Activated T-cell treated with anti-CD3 and anti-CD28 coated beads for 24 hours (primary cell): ENCODE results near the gene NEK10.
A peak's percentile ranks its signal among the peaks of the same experiment; 100 is the strongest.

Source experiments
- DNase-seq: peaks from one replicate; pipeline ENCODE4 v3.0.0-alpha.2; 2020; ENCODE audit warnings: low read depth

Gene NEK10

DNA sequence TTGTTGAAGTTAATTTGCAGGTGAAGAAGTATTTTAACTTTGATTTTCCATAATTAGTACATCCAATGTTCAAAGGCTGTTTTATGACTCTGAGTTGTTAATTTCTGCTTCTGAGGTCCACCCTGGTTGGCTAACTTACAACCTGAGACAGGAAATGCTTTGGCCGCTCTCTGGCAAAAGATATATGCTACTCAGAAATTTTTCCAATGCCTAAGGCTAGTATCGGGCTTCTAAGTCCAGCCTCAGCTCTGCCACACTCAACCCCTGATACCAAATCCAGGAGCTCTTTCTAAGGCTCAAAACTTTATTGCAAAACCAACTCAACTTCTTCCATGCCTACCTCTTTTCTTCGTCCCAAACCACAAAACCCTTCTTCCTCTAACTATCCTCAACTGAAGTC is 192.9 kb downstream of the NEK10 start:
- DNase-seq = no peak

- no peak for DNase-seq
These were observed 194.7 kb downstream of the NEK10 start for GRCh38 chr3:27174530-27174929.

DNA sequence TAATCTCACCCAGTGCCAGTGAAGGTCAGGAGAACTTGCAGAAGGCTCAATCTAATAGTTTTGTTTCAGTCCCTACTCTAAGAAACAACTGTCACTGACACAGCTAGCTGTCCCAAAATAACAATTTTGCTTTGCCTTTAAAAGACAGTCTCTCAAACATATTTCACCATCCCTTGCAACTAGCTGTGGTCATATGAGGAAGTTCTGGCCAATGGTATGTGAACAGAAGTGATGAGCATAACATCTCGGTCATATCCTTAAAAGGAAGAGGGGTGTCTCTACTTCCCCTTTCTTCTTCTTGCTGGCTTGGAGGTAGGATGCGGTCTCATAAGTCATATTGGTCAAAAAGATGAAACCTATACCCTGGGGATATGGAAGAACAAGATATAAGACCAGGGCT is 198.1 kb downstream of the NEK10 start:
- no peak for DNase-seq

DNA sequence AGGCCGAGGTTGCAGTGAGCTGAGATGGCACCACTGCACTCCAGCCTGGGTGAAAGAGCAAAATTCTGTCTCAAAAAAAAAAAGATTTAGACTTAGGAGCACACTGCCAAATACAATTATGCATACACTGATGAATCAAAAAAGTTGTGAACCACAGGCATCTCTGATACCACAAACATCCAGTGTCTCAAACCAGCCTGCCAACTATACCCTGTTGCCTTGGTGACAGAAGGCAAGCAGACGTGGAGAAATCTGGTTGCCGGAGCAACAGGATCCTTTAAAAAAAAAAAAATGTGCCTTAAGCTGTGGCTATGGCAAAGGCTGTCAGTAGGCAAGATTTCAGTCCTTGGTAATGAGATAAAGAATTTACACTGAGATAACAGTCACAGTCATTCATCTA is 202.3 kb downstream of the NEK10 start:
- no peak for DNase-seq

- DNase-seq = no peak
These were observed 203.9 kb downstream of the NEK10 start for GRCh38 chr3:27165321-27165721.

DNA sequence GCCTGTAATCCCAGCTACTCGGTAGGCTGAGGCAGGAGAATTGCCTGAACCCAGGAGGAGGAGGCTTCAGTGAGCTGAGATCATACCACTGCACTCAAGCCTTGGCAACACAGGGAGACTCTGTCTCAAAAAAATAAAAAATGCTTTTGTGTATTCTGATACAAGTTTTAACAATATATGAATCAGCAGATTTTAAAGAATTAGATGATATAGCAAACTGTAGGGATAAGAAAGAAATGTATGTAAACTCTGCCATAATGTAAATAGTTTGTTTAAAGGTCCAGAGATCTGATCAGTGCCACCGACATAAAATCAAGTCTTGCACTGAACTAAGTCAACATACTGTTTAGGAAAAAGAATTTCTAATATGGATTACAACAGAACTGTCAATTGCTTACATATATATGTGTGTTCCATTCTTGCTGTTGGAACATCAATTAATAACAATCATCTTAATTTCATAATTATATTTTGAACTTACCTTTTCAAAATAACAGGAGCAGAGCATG is 208.3 kb downstream of the NEK10 start:
- no peak for DNase-seq

DNA sequence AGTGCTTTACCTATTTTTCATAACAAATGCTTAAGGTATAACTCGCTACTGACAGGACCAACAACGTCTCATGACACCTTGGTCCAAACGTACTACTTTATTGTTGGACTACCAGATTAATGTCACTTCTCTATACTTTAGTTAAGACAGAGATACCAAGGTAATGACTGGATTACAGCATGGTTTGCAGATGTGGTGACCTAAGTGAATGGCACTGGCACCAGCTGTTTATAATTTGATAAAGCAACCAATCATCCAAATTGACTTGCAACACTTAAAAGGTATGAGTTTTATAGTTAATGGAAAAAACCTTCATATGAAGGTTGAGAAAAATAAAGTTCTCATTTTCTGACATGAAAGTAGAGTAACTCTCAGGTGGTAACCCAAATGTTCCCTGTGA is 209.0 kb downstream of the NEK10 start:
- DNase-seq = no peak

DNA sequence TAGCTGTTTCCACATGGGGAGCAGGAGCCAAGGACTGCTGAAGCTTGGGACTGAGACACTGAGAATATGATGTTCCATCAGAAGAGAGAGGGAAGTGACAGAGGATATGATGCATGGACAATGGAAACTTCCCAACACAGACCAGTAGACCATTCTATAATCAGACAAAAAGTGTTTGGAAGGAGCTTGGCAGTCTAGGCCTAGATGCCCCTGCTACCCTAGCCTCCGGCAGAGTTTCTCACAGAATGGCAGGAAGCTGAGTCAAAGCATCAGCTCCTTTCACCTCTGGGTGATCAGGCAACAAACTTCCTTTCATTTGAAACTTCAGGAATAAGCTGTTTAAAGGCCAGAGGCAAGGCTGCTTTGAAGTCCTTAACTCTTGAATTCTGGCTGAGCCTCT is 222.0 kb downstream of the NEK10 start:
- no peak for DNase-seq

- DNase-seq = no peak
These were observed 222.4 kb downstream of the NEK10 start for GRCh38 chr3:27146786-27147185.

DNA sequence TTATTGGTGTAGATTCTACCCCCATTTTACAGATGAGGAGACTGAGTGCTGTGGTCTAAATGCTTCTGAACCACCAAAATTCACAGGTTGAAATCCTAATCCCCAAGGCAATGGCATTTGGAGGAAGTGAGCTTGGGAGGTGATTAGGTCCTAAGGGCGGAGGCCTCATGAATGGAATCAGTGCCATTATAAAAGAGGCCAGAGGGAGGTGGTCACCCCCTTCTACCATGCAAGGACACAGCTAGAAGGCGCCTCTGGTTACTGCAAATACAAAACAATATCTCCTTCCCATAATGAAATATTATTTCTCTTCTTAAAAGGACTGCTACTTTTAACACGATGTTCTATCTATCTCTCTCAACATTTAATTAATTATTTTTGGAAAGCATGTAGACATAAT is 223.5 kb downstream of the NEK10 start:
- DNase-seq = no peak

- DNase-seq = no peak
These were observed 227.5 kb downstream of the NEK10 start for GRCh38 chr3:27141668-27142067.

DNA sequence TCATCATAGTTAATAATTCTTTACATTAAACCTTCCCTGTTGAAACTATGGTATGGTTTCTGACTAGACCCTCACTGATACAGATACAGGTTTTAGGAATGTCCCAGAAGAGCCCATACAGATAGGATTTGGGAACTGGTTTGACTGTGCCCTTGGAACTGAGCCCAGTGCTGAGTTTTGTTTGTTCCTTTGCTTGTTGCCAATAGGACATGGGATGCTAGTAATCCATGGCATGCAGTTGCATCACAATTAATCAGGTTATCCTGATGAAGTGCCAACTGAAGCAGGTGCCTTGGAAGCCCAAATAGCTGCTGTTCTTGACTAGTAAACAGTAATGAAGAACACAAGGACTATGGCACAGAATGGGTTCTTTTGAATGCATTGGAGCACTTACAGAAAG is 230.6 kb downstream of the NEK10 start:
- DNase-seq = no peak

DNA sequence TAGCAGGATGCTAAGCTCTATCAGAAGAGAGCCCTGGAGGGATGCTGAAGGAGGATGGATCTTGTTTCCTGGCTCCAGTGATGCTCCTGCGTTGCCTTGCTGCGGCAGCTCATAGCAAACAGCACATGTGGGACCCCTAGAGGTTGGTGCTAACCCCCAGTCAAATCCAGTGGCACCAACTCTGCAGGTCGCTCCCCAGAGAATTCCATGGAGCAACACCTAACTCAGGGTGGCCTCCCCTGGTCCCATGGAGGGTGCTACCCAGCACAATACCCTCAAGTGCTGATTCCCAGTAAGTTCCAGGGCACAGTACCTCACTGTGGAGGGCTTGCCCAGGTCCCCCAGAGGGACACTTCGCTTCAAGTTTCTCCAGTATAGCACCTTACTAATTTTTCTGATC is 231.2 kb downstream of the NEK10 start:
- no peak for DNase-seq

GRCh38 chr3:27134171-27134796 is 234.9 kb downstream of the NEK10 start:
- peak; percentile 42 for DNase-seq

- no peak for DNase-seq
These were observed 236.1 kb downstream of the NEK10 start for GRCh38 chr3:27133060-27133459.

DNA sequence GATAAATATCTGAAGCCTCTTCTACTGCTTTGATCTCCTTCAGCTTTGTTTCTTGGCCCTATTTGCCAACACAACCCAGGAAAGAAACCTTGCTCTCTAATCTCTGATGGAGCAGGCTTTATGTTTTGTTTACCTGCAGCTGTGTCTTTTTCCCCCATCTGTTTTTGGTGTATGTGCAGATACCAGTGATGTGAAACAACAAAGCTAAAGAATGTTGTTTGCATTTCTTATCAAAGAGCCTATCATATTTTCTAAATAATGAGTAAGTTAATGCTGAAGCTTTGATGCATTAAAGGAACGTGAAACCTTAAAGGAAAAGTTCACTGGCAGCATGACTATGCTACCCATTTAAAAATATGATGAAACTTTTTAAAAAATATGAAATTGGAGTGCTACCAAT is 238.4 kb downstream of the NEK10 start:
- DNase-seq = no peak

- no peak for DNase-seq
These were observed 241.3 kb downstream of the NEK10 start for GRCh38 chr3:27127879-27128278.

DNA sequence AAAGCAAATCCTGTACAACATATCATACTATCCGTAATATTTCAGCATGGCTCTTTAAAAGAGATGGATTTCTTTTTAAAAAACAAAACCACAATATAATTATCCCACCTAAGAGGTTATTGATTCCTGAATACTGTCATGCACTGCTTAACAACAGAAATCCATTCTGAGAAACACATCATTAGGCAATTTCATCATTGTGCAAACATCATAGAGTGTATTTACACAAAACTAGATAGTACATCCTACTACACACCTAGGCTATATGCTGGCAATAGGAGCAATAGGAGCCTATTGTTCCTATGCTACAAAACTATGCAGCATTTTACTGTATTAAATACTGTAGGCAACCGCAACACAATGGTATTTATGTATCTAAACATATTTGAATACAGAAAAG is 242.0 kb downstream of the NEK10 start:
- no peak for DNase-seq

- no peak for DNase-seq
These were observed 243.2 kb downstream of the NEK10 start for GRCh38 chr3:27125821-27126501.

DNA sequence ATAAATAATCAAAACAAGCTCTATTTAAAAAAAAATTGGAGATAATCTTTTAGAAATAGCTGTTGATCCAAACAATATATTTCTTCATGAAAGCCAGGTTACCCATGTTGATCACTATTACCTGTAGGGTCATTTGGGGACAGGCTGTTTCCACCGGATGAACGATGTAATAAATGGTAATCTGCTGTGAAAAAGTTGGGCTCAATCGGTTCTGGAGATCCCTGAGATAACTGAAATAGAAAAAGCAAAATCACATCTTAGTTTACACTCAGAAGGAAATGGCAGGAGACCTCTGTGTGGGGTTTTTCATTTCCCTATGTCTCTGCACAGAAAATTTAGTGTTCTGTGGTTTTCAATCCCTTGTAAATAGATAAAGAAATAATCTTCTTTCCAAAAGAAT is 249.5 kb downstream of the NEK10 start:
- no peak for DNase-seq

DNA sequence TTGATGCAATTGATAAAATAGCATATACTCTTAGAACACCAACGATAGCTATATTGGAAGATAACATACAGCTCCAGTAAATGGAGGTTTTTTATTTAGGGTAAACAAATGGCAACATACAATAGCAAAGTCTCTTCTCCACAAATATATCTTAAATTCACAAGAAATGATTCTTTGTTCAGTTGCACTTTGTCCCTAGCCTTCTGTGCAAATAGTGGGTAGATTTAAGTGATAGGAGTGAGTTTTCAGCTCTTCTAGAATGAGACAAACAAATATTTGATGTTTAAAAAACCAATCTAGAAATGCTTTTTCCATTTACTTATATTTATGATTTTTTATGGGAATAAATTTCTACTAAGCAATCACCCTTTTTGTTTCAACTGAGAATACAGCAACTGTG is 253.8 kb downstream of the NEK10 start:
- no peak for DNase-seq

DNA sequence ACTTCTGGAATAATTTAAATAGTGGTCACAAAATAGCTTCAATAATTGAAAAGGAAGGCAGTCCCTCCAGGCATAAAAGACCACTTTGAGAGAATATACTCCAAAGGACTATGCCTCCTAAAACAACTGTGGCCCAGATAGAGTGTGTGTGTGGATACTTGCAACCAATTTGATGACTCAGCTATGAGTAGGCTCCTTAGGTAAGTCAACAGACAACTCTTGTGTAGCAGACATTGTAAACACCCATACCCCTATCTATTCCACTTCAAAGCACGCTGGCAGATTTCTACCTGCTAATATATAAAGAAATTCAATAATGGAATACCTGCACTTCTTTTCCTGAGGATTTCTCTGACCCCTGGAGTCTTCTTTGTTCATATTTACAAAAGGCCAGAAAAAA is 254.5 kb downstream of the NEK10 start:
- no peak for DNase-seq

DNA sequence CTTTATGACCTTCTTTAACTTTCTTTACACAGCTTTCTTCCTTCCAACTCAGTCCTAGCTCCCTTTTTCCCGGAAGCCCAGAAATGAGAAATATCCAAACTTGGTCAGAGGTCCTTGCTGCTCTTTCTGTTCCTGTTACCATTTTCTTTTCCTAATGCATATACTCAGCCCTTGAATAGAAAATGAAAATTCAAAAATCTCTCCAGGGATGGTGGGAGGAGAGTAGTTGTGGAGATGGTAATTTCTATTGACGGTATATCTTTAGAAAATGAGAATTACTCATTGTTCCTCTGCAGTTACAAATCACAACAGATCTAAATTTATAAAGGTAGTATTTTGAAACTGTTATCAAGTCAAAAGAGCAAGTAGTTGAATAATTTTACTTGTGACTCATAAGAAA is 255.1 kb downstream of the NEK10 start:
- DNase-seq = no peak

DNA sequence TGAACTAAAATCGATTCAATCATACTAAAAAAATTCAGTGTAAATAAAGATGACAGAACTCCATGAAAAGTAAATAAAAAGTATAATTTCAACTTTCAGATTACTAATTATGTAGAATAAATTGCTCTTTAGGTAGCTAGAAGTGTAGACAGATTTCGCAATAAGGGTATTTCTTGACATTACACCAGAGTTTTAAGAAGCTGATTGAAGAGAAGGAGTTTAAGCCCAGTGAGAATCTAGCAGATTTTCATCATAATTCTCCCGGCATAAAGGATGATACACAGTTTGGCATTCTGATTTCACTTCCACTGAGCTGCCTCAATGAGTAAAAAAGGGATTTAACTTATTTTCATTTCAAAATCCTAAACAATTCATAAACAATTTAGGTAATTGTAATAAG is 259.2 kb downstream of the NEK10 start:
- no peak for DNase-seq
